Hindlimb muscle (tissue), 1 donor: ENCODE data around the gene SFPQ. TPM values are rescaled to one million over a fixed set of nuclear protein-coding genes. Genes with fewer than 3 reads are reported as not detected.
"Not testable (repeated sequence)": the region's sequence is repeated elsewhere in the genome, so short reads cannot be mapped to it uniquely, and the experiment has no call there.

ENCODE experiments used
- DNase-seq: peaks from one replicate; pipeline ENCODE4 v3.0.0-alpha.2; 2013
- polyA plus RNA-seq: library from polyadenylated mRNA; unstranded; fragments of 120-200 nt; gene quantifications from one replicate; pipeline ENCODE4 v1.2.1, GENCODE V29; 2013; ENCODE audit not compliant: insufficient read length

The SFPQ gene
- polyA plus RNA-seq, 1 donor = 317 TPM

GRCh38 chr1:35187816-35188342 lies 5.1 kb downstream of the SFPQ start:
- no peak for DNase-seq

- DNase-seq = no peak
Measured at GRCh38 chr1:35186239-35186638, 6.7 kb downstream of the SFPQ start.

- DNase-seq = no peak
Measured at GRCh38 chr1:35185200-35185599, 7.7 kb downstream of the SFPQ start.

GRCh38 chr1:35184495-35185199 lies 8.3 kb downstream of the SFPQ start:
- no peak for DNase-seq

GRCh38 chr1:35181790-35182455 lies 11.0 kb downstream of the SFPQ start:
- no peak for DNase-seq

- DNase-seq = no peak
Measured at GRCh38 chr1:35180776-35181374, 12.1 kb downstream of the SFPQ start.

- no peak for DNase-seq
Measured at GRCh38 chr1:35179908-35180307, 13.0 kb downstream of the SFPQ start.

GRCh38 chr1:35178874-35179380 lies 14.0 kb downstream of the SFPQ start:
- DNase-seq = no peak

GRCh38 chr1:35178295-35178695 lies 14.7 kb downstream of the SFPQ start:
- DNase-seq = no peak

GRCh38 chr1:35177237-35177786 lies 15.6 kb downstream of the SFPQ start:
- DNase-seq = no peak

- DNase-seq = no peak
Measured at GRCh38 chr1:35175602-35176001, 17.3 kb downstream of the SFPQ start.

GRCh38 chr1:35175098-35175576 lies 17.8 kb downstream of the SFPQ start:
- no peak for DNase-seq

- DNase-seq = no peak
Measured at GRCh38 chr1:35173909-35174540, 18.9 kb downstream of the SFPQ start.

GRCh38 chr1:35173491-35173890 lies 19.5 kb downstream of the SFPQ start:
- no peak for DNase-seq

- no peak for DNase-seq
Measured at GRCh38 chr1:35172022-35172421, 20.9 kb downstream of the SFPQ start.

- no peak for DNase-seq
Measured at GRCh38 chr1:35171579-35171978, 21.4 kb downstream of the SFPQ start.

- DNase-seq = no peak
Measured at GRCh38 chr1:35164893-35165292, 28.1 kb downstream of the SFPQ start.

GRCh38 chr1:35151220-35151619 lies 41.7 kb downstream of the SFPQ start:
- no peak for DNase-seq

GRCh38 chr1:35145892-35146549 lies 46.9 kb downstream of the SFPQ start:
- DNase-seq = not testable (repeated sequence)

- no peak for DNase-seq
Measured at GRCh38 chr1:35143737-35144508, 49.0 kb downstream of the SFPQ start.

- not testable (repeated sequence) for DNase-seq
Measured at GRCh38 chr1:35142728-35143127, 50.2 kb downstream of the SFPQ start.
